Mesendoderm (in vitro differentiated cells): ENCODE results near the gene STXBP1.

ENCODE experiments used
- DNase-seq: peaks from one replicate; pipeline ENCODE4 v3.0.0; 2013
- H2AK5ac ChIP-seq: 2 replicates; pipeline ENCODE4 v1.6.1; 2013; ENCODE audit warnings: low read length, inconsistent platforms
- H2BK120ac ChIP-seq: 2 replicates; pipeline ENCODE4 v1.6.1; 2013; ENCODE audit warnings: low read depth, mild to moderate bottlenecking, low read length, moderate library complexity, mixed read lengths
- H2BK15ac ChIP-seq: replicated peaks from 2 replicates; pipeline ENCODE4 v1.6.1; 2013; ENCODE audit warnings: low read depth, mild to moderate bottlenecking, moderate library complexity
- H2BK5ac ChIP-seq: 2 replicates; pipeline ENCODE4 v1.6.1; 2013; ENCODE audit warnings: low read length, inconsistent platforms
- H3K18ac ChIP-seq: 2 replicates; pipeline ENCODE4 v1.6.1; 2013; ENCODE audit warnings: mild to moderate bottlenecking, low read length, mixed read lengths
- H3K23ac ChIP-seq: one replicate; pipeline ENCODE4 v1.6.1; 2013; ENCODE audit warnings: low read length
- H3K27ac ChIP-seq: 2 replicates; pipeline ENCODE4 v1.5.1; 2013; ENCODE audit warnings: low read depth, mild to moderate bottlenecking, inconsistent platforms, low read length, moderate library complexity
- H3K27me3 ChIP-seq: 2 replicates; pipeline ENCODE4 v1.6.1; 2013; ENCODE audit warnings: low read length, control low read depth, mild to moderate bottlenecking, inconsistent platforms; ENCODE audit not compliant: insufficient read depth, poor library complexity
- H3K36me3 ChIP-seq: 2 replicates; pipeline ENCODE4 v1.6.1; 2013; ENCODE audit warnings: low read length, inconsistent platforms; ENCODE audit not compliant: control insufficient read depth, insufficient read depth
- H3K4ac ChIP-seq: one replicate; pipeline ENCODE4 v1.6.1; 2013; ENCODE audit warnings: low read depth, mild to moderate bottlenecking, low read length, moderate library complexity
- H3K4me1 ChIP-seq: 2 replicates; pipeline ENCODE4 v1.6.1; 2013; ENCODE audit warnings: low read depth, low read length, inconsistent platforms; ENCODE audit not compliant: control insufficient read depth
- H3K4me2 ChIP-seq: 2 replicates; pipeline ENCODE4 v1.6.1; 2013; ENCODE audit warnings: low read length
- H3K4me3 ChIP-seq: 2 replicates; pipeline ENCODE4 v1.5.1; 2013; ENCODE audit warnings: mild to moderate bottlenecking, low read length
- H3K56ac ChIP-seq: one replicate; pipeline ENCODE4 v1.6.1; 2013; ENCODE audit warnings: low read length
- H3K79me1 ChIP-seq: 2 replicates; pipeline ENCODE4 v1.6.1; 2013; ENCODE audit warnings: low read length, inconsistent platforms
- H3K79me2 ChIP-seq: 2 replicates; pipeline ENCODE4 v1.6.1; 2013; ENCODE audit warnings: mild to moderate bottlenecking, low read length; ENCODE audit not compliant: control insufficient read depth, insufficient read depth
- H3K9ac ChIP-seq: 2 replicates; pipeline ENCODE4 v1.6.1; 2013; ENCODE audit warnings: low read length, inconsistent platforms
- H4K5ac ChIP-seq: one replicate; pipeline ENCODE4 v1.6.1; 2013; ENCODE audit warnings: low read length
- H4K8ac ChIP-seq: one replicate; pipeline ENCODE4 v1.6.1; 2013; ENCODE audit warnings: low read depth, mild to moderate bottlenecking, control low read depth, low read length, moderate library complexity
- WGBS: extraction: QIAGEN DNeasy Blood & Tissue Kit; methylation state at CpG from one replicate; pipeline ENCODE4 v1.1.7; 2013; ENCODE audit warnings: low lambda C conversion rate, missing lambda C conversion rate; ENCODE audit not compliant: insufficient coverage; ENCODE audit errors: extremely low coverage; 5-methylcytosine and 5-hydroxymethylcytosine counted together

Gene STXBP1

DNA sequence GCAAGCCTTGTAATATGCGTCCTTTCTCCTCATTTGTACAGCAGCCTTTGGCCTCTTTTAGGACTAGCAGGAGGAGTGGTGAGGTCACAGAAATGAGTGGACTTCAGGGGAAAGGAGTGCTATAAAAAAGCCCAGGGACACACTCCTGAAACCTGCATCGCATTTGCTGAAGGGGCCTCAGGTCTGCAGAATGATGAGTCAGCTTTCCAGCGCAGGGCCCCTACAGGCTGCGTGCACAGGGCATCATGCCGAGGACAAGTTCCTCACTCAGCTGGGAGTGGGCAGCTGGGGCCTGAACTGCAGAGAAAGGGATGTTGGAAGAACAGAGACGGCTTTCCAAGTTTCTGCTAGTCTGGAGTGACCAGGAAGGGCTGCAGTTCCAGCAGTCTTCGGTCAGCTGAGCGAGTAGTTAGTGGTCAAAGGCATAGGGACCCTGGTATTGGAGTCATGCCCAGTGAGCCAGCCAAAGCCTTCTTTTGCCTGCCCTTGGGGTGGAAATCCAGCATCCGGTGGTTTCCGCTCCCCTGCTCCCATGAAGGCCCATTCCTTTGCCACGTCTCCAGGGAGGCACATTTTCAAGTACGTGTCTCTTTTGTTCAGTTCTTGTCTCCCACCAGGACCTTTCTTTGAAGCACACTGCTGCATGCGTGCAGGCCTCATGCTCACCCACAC, 77.4 kb downstream of the STXBP1 start:
- DNase-seq: no peak
- Histone ChIP-seq H3K56ac (no peak overlapping the region), H4K5ac (no peak overlapping the region), H3K79me1 (no peaks in the 10 kb centered on the region), H3K36me3 (no peaks in the 10 kb centered on the region), H2AK5ac (no peak overlapping the region), H2BK15ac (no peak overlapping the region), H3K4me2 (no peak overlapping the region), H3K27me3 (no peaks in the 10 kb centered on the region), H2BK5ac (no peak overlapping the region), H3K4me3 (no peak overlapping the region), H3K23ac (no peak overlapping the region), H3K18ac (no peak overlapping the region), H2BK120ac (no peak overlapping the region), H3K9ac (no peak overlapping the region), H3K4me1 (no peaks in the 10 kb centered on the region), H3K4ac (no peak overlapping the region), H3K27ac (no peak overlapping the region), H4K8ac (no peak overlapping the region), H3K79me2 (no peaks in the 10 kb centered on the region)
- no CpG with 5 or more reads among the region's 13 CpGs for WGBS

DNA sequence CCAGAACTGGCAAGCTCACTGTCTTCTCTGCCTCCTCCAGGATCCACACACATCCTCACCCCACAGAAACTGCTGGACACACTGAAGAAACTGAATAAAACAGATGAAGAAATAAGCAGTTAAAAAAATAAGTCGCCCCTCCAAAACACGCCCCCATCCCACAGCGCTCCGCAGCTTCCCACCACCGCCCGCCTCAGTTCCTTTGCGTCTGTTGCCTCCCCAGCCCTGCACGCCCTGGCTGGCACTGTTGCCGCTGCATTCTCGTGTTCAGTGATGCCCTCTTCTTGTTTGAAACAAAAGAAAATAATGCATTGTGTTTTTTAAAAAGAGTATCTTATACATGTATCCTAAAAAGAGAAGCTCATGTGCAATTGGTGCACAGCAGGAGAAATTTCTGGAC, 78.7 kb downstream of the STXBP1 start:
- no peak overlapping the region for H3K56ac ChIP-seq
- no peak overlapping the region for H3K27ac ChIP-seq
- H2BK5ac ChIP-seq: no peak overlapping the region
- no peak overlapping the region for H3K4me2 ChIP-seq
- H2BK15ac ChIP-seq: no peak overlapping the region
- H3K4me1 ChIP-seq: no peaks in the 10 kb centered on the region
- no peak for DNase-seq
- no CpG with 5 or more reads among the region's 10 CpGs for WGBS
- no peak overlapping the region for H4K8ac ChIP-seq
- H3K36me3 ChIP-seq: no peaks in the 10 kb centered on the region
- no peaks in the 10 kb centered on the region for H3K27me3 ChIP-seq
- no peak overlapping the region for H3K9ac ChIP-seq
- H3K4me3 ChIP-seq: no peak overlapping the region
- no peak overlapping the region for H4K5ac ChIP-seq
- H2BK120ac ChIP-seq: no peak overlapping the region
- H2AK5ac ChIP-seq: no peak overlapping the region
- H3K18ac ChIP-seq: no peak overlapping the region
- no peak overlapping the region for H3K4ac ChIP-seq
- no peaks in the 10 kb centered on the region for H3K79me2 ChIP-seq
- H3K79me1 ChIP-seq: no peaks in the 10 kb centered on the region
- H3K23ac ChIP-seq: no peak overlapping the region

DNA sequence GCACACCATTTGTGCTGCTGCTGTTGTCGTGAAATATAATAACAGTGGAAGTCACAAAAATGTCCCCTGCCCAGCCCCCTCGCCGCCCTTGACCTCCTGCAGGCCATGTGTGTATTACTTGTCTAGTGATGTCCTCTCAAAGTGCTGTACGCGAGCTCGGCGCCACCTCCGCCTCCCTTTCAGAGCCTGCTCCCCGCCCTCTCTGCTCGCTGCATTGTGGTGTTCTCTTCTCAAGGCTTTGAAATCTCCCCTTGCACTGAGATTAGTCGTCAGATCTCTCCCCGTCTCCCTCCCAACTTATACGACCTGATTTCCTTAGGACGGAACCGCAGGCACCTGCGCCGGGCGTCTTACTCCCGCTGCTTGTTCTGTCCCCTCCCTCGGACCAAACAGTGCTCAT, 80.0 kb downstream of the STXBP1 start:
- H2BK120ac ChIP-seq: no peak overlapping the region
- no peaks in the 10 kb centered on the region for H3K27me3 ChIP-seq
- no peak for DNase-seq
- H3K4ac ChIP-seq: no peak overlapping the region
- no peak overlapping the region for H4K8ac ChIP-seq
- H3K18ac ChIP-seq: no peak overlapping the region
- H3K27ac ChIP-seq: no peak overlapping the region
- no peak overlapping the region for H3K56ac ChIP-seq
- H3K4me1 ChIP-seq: no peaks in the 10 kb centered on the region
- no peak overlapping the region for H3K4me2 ChIP-seq
- H2AK5ac ChIP-seq: no peak overlapping the region
- H2BK15ac ChIP-seq: no peak overlapping the region
- no peak overlapping the region for H3K4me3 ChIP-seq
- H3K36me3 ChIP-seq: no peaks in the 10 kb centered on the region
- no peaks in the 10 kb centered on the region for H3K79me1 ChIP-seq
- no peak overlapping the region for H3K23ac ChIP-seq
- WGBS: no CpG with 5 or more reads among the region's 20 CpGs
- no peak overlapping the region for H3K9ac ChIP-seq
- no peaks in the 10 kb centered on the region for H3K79me2 ChIP-seq
- H4K5ac ChIP-seq: no peak overlapping the region
- H2BK5ac ChIP-seq: no peak overlapping the region

DNA sequence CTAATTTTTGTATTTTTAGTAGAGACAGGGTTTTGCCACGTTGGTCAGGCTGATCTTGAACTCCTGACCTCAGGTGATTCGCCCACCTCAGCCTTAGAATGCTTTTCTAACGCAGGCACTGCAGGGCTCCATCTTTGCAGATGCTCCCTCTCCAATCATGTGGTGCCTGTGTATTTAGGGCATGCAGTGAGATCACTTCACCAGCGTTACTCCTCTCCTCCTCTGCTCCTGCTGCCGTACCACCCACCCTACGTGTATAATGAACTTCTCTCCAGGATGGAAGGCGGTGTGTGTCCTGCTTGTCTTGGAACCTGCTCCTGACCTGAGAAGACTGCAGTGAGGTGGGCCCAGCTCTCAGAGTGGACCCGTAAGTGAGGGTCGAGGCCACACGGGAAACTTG, 81.1 kb downstream of the STXBP1 start:
- no peak overlapping the region for H2BK120ac ChIP-seq
- H3K9ac ChIP-seq: no peak overlapping the region
- no peak overlapping the region for H2AK5ac ChIP-seq
- no peak overlapping the region for H2BK15ac ChIP-seq
- H3K4me3 ChIP-seq: no peak overlapping the region
- H3K79me1 ChIP-seq: no peaks in the 10 kb centered on the region
- no peaks in the 10 kb centered on the region for H3K27me3 ChIP-seq
- WGBS: no CpG with 5 or more reads among the region's 10 CpGs
- no peak for DNase-seq
- H3K79me2 ChIP-seq: no peaks in the 10 kb centered on the region
- no peak overlapping the region for H3K4me2 ChIP-seq
- no peak overlapping the region for H3K4ac ChIP-seq
- H4K8ac ChIP-seq: no peak overlapping the region
- no peaks in the 10 kb centered on the region for H3K4me1 ChIP-seq
- H2BK5ac ChIP-seq: no peak overlapping the region
- no peak overlapping the region for H3K56ac ChIP-seq
- no peak overlapping the region for H4K5ac ChIP-seq
- no peak overlapping the region for H3K23ac ChIP-seq
- H3K18ac ChIP-seq: no peak overlapping the region
- no peak overlapping the region for H3K27ac ChIP-seq
- no peaks in the 10 kb centered on the region for H3K36me3 ChIP-seq

DNA sequence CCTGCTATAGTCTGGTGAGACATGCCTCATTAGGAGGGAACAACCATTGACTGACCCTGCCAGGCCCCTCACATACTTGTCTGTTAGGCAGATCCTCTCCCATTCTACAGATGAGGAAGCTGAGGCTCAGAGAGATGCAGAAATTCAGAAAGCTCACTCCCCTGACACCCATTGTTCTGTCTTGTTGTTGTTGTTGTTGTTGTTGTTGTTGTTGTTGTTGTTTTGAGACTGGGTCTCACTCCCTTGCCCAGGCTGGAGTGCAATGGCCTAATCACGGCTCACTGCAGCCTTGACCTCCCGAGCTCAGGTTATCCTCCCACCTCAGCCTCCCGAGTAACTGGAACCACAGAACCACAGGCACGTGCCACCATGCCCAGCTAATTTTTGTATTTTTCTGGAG, 81.6 kb downstream of the STXBP1 start:
- no peak overlapping the region for H2BK5ac ChIP-seq
- H3K4me2 ChIP-seq: no peak overlapping the region
- no peak overlapping the region for H2BK120ac ChIP-seq
- no peak overlapping the region for H3K27ac ChIP-seq
- no peaks in the 10 kb centered on the region for H3K79me1 ChIP-seq
- no peaks in the 10 kb centered on the region for H3K79me2 ChIP-seq
- WGBS: no CpG with 5 or more reads among the region's 4 CpGs
- no peak overlapping the region for H4K8ac ChIP-seq
- H3K36me3 ChIP-seq: no peaks in the 10 kb centered on the region
- no peaks in the 10 kb centered on the region for H3K4me1 ChIP-seq
- H2BK15ac ChIP-seq: no peak overlapping the region
- H3K4ac ChIP-seq: no peak overlapping the region
- H3K4me3 ChIP-seq: no peak overlapping the region
- H3K9ac ChIP-seq: no peak overlapping the region
- no peak overlapping the region for H2AK5ac ChIP-seq
- H3K27me3 ChIP-seq: no peaks in the 10 kb centered on the region
- H3K56ac ChIP-seq: no peak overlapping the region
- no peak overlapping the region for H3K18ac ChIP-seq
- H3K23ac ChIP-seq: no peak overlapping the region
- DNase-seq: no peak
- H4K5ac ChIP-seq: no peak overlapping the region
